NK-92 (cell line): ENCODE data around the gene ZDHHC14.
"Not testable (repeated sequence)": the region's sequence is repeated elsewhere in the genome, so short reads cannot be mapped to it uniquely, and the experiment has no call there.

Experiments used
- DNase-seq: peaks from one replicate; lab custom pipeline; 2025; ENCODE audit not compliant: unreplicated experiment; lab: John Stamatoyannopoulos, UW

Gene ZDHHC14

DNA sequence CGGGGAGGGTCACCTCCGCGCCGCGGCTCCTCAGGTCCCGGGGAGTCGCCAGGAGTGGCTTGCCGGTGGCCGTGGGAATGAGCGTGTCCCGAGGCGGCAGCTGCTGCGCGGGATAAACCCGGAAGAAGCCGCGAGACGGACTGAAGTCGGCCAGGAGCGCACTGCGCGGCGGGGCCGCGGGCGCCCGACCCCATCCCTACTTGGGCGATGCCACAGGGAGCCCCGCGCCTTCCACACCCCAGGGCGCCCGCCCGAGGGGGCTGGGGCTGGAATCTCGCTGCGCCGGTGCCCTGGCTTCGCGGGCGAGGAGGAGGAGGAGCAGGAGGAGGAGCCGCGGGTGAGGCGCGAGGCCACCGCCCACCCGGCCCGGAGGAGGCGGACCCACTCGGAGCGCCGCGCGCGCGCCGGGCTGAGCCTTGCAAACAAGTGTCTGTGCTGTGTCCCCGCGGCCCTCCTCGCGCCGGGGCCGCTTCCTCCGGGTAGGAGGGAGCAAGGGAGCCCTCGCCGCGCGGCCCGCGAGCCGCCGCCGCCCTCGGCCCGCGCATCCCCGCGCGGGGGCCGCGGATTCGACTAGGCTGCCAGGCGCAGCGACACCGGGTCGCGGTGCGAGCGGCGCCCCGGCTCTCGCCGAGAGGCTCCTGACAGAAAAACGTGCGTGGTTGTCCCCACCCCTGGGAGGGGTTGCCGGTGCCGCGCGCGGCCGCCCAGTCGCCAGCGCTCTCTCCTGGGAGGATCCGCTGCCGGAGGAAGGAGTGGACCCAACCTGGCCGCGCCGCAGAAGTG lies at the start of gene ZDHHC14:
Gene ZDHHC14 (plus strand): TSS at position 412 of the 783 bp plus-strand sequence.
- DNase-seq, result no peak

DNA sequence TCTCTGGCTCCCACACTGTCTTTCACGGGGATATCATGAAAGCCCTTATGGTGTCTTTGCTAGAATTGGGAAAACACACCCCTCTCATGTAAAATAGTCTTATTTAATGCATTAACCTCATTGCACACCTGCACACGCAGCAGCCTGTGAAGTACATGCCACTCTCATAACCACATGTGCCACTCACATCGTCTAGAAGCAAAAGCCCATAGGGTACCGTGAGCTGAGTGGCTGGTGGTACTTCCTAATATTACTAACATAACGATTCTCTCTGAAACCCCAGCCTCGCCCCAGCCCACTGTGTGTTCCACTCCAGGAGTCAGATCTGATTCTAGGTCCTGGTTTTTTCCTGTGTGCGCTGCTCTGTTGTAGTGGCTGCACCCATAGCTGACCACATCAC lies 48.2 kb upstream of the ZDHHC14 start:
- no peak for DNase-seq

DNA sequence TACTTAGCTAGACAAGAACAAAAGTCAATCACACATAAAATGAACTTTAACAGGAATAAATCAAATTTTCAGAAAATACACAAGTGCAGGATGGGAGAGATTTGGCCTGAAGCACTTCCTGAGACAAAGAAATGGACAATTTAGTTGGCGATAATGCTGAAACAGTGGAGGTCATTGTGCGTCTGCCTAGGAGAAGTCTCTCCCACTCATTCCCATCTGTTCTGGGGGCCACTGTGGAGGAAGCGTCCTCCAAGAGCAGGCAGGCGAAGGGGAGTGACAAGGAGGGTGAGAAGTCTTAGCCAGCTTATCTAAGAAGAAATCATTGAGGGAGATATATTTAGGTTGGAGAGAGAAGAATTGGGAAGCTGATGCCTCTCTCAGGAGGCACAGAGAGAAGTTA lies 47.5 kb upstream of the ZDHHC14 start:
- no peak for DNase-seq

DNA sequence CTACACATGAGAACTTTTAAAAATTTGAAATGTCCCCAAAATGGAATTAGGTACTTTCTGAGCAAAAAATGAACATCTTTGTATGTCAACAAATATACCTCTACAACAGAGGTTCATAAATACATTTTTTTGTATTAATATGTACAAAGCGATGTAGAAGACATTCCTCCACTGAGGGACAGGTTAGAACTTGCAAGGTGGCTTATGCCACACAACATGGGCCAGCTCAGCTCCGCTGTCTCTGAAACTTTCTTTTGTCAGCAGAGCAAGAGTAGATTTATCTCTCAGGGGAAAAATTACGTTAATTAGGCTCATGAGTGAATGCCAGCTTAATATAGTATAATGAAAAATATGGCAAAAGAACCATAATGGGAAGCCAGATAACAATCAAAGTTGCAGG lies 47.0 kb upstream of the ZDHHC14 start:
- DNase-seq, result no peak

DNA sequence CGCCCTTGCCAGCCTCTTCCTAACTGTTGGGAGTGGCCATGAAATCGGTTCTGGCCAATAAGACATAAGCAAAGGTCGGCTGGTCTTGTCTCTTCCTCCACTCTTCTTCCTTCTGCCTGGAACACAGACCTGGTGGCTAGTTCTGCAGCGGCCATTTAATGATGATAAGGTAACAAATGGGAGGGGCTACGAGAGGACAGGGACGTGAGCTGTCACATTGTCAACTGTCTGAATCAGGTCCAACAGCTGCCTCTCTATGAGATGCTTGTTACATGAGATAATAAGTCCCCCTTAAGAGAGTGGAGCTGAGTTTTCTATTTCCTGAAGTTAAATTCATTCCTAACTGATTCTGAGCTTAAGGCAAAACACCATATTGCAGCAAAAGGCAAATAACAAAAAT lies 45.2 kb upstream of the ZDHHC14 start:
- DNase-seq, result no peak

DNA sequence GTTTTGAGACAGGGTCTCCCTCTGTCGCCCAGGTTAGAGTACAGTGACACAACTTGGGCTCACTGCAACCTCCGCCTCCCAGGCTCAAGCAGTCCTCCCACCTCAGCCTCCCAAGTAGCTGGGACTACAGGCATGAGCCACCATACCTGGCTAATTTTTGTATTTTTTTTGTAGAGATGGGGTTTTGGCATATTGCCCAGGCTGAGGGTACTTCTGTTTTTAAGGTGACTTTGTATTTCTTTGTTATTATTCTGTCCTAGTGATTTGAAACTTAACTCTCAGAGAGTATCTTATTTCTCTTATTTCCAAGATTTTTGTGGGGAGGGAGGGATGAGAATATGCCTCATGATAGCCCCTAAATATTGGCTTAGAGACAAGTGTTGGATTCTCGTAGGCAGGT lies 43.7 kb upstream of the ZDHHC14 start:
- not testable (repeated sequence) for DNase-seq

DNA sequence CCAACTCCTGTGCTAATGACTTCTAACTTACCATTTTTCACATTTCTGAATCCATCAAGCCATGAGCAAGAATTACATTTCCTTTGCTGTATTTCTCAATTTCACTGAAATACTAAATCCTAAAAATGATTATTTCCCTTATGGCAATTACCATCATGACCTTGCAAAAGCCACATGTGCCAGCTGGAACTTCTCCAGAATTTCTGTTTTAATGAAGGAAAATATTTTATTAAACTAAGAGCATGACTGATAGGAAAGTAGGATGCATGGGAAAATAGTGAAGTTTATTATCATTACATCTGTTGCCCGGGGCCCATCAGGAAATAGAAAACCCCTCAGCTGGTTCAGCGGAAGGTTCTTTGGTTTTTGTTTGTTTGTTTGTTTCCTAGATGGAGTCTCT lies 43.2 kb upstream of the ZDHHC14 start:
- no peak for DNase-seq

DNA sequence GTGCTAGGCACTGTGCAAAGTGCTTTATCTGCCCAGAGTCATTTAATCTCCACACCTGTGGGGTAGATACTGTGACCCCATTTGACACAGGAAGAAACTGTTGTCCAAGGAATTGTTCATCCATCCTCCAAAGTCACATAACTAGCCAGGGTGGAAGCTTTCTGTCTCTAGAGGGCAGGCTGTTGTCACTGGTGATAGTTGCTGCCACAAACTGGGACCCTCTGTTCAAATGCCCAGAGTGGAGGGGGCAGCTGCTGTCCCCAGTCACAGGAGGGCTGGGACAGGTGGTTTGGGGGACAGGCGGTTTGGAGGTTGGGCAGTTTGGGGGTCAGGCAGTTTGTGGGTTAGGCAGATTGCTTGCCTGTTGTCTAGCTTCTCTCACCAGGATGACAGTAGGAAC lies 41.6 kb upstream of the ZDHHC14 start:
- no peak for DNase-seq

DNA sequence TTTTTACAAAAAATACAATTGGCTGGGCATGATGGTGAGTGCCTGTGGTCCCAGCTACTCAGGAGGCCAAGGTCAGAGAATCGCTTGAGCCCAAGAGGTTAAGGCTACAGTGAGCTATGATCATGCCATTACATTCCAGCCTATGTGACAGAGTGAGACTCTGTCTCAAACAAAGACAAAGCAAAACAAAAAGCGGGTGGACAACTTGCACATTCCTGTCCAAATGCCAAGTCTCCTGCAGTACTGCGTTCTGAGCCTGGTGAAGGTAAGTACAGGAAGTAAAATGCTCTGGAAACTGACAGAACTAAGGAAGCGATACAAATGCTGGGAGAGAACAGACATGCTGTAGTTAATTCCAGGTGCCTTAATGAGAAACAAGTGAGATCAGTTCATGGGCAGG lies 37.3 kb upstream of the ZDHHC14 start:
- DNase-seq, result no peak

DNA sequence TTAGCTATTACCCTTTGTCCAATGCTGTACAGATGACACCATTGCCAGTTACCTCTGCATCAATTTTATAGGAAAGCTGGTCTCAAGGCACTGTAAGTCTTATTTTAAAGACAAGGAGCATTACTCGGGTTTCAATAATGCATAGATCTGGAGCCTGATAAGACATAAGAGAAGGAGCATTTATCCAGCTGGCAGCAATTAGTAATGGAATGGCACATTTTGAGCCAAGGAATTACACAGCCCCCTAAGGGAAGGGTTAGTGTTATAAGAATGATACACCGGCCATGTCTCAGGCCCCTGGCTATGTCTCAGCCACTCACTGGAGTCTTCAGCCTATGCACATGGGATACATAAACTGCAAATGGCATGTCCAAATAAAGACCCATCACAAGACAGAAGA lies 34.6 kb upstream of the ZDHHC14 start:
- DNase-seq, result no peak

DNA sequence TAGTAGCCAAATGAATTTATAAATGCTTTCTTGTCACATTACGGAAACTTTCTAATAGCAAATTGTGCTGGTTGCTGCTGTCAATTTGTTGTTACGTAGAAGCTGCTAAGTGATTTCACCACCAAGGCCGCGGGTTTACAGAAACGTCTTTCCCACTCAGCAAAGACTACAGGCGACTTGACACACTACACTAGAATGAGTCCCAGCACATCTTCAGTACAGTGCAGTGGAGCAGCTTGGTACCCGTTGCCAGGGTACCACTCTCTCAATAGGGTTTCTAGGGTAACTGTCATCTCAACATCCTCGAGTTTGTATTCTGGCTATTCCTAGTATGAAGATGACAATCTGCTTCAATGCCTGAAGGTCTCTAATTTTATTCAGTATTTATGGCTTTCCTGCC lies 22.7 kb upstream of the ZDHHC14 start:
- DNase-seq, result no peak

DNA sequence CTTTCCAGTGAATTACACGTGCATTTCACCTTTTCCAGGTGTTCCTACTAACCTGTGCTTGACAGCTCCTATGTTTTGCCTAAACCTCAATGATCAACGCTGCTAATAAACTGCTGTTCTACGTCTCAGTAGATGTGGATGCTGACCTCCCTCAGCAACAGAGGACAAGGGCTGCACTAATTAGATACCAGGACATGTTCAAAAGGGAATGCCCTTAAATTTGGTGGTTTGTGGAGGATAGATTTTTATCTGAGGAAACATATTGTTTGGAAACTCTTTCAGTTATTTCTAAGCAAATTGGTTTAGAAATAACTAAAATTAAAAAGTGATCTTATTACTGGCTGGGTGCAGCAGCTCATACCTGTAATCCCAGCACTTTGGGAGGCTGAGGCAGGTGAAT lies 19.1 kb upstream of the ZDHHC14 start:
- no peak for DNase-seq

DNA sequence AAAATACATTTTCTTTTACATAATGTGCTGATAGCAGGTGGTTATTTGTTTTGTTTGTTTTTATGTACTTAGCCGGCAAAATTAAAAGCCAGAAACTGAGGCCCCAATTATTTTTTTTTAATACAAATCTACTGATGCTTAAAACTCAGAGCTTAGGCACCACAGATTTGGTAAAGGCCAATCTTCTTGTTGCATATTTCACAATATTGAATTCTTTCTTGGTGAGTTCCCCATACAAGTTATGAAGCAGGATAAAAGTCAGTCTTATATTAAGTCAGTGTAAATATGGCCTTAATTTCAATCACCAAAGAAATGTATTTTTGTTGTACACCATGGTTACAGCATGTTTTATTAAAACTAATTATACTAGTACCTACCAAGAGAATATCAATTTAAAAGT lies 16.3 kb upstream of the ZDHHC14 start:
- no peak for DNase-seq

DNA sequence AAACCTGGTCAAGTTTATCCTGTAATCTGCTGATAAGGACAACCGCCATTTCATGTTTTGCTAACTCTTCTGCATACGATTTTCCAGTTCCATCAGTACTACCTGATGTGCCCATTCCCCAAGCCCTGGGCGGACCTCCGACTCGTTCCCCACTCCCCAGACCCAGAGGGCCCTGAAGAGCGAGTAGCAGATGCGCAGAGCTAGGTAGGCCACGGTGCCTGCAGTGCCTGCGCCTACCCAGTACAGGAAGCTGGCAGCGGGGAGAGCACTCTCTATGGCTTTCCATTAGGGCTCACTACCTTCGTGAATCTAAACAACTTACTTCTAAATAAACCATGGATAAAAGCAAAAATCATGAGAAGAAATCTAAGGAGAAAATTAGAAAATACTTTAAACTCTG lies 14.3 kb upstream of the ZDHHC14 start:
- DNase-seq, result no peak

DNA sequence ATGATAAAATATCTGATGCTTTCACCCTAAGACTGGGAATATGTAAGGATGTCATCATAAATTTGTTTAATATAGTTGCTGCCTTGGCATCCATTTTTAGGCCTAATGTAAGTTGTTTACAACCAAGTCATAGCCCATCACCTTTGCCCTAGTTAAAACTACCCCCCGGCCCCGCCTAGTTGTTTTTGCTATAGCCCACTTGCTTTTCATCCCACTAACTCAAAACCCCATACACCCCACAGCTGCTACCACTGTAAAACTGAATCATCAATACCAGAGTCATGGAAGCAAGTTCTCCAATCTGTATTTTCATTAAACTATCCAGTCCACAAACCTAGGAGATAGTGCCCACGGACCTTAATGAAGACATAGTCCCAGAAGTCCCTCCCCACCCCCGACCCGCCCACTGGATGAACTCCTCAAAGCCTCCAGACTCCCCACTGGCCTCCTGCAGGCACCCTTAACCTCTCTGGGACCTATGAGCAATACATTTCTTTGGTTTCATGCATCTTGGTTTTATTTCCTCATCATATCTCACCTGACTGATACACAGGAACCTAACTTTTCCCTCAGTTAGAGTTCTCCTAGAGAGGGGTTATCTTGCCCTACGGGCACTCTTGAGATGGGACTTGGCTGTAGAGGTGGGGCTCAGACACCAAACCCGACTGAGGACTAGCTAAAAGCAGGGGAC lies 12.5 kb upstream of the ZDHHC14 start:
- no peak for DNase-seq

DNA sequence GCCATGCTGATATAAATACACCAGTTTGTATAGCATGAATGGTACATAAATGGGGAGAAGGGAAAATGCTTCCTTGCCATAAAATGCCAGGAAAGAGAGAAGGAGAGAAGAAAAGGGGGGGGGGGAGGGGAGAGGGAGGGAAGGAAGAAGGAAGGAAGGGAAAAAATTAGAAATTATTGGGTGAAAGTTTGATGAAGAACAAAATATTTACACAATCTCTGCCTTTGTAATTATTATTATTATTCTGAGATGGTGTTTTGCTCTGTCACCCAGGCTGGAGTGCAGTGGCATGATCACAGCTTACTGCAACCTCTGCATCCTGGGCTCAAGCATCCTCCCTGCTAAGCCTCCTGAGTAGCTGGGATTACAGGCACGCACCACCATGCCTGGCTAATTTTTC lies 10.2 kb upstream of the ZDHHC14 start:
- DNase-seq, result no peak

DNA sequence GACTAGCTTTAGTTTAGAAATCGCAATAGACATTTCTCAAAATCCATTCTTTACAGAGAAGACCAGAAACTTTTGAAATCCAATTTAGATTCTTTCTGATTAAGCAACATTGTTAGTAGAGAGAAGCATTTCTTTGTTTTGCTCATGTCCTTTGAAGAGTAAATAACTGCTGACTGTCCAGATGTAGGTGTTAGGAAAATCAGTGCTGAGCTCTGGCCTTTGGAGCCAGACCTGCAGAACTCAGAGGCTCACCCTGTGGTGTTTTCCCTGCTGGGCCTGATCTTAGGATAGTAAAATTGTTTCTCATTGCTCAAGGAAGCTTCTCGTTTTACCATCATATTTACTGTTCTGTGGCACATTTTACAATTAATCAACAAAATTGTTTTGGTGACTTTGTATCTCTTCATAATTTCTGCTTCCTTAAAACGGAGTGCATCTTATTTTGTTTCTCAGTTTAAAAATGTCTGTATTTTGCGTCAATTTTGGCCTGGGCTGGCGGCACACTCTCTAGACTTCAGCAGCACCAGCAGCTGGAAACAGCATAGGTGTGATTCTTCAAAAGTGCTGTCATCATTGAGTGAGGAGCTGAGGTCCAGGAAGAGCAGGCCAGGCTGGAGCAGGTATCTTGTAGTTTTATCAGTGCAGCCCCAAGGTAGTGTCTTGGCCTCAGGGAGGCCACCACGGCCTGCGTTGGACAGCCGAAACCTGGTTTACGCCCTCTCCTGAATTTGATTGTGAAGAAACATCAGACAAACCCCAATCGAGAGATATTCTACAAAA lies 8.3 kb upstream of the ZDHHC14 start:
- no peak for DNase-seq

DNA sequence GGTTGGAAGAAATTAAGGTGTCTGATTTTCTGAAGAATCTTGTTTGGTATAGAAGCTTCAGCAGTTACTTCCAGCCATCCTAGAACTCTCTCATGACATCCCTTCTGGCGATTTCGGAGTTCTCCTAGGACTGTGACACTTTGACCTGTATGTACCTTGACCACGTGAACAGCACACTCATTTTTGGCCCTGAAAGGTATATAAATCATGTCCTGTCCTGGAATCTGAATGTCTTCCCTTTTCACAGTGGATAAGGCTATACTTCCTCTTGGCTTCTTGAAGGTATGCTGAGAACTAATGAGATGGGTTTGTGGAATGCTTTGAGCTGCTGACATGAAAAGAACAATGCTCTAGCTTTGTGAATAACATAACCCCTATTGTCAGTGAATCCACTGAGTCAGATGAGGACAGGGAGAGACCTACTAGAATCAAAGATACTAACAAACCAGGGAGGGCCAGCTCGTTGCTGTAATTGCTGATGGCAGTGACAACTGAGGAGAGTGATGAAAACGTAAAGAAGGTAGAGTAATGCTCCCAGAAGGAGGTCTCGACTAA lies 6.0 kb upstream of the ZDHHC14 start:
- no peak for DNase-seq

DNA sequence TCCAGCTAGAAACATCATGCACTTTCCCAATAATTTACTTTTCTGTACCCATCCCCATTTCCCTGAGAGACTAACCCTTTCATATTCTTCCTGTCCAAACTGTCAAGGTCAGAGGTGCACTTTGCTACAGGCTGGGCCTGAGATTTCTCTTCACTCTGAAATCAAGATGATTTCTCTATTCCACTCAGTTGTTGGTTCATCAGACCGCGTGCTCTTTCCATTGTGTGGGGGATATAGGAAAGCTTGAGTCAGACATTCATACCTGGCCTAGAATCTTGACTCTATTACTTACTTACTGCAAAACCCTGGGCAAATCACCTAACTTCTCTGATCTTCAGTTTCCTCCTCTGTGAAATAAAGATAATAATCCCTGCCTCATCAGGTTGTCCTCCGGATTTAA lies 4.7 kb upstream of the ZDHHC14 start:
- DNase-seq, result no peak

DNA sequence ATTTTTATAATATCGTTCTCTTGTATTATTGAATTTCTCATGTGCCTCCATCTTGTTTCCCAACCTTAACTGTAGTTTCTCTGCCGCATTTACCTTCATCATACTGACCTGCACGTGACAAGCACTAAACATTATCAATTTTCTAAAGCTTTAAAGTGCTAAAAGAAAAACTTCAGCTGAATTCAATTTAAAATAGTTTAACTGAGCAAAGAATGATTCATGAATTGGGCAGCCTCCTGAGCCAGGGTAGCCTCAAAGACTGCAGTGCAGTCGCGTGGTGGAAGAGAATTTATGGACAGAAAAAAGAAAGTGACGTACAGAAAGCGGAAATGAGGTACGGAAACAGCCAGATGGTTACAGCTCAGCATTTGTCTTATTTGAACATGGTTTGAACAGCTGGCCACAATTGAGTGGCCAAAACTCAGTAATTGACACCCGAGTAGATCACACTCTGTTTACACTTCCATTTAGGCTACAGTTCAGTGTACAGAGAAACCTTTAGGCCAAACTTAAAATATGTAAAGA lies 4.2 kb upstream of the ZDHHC14 start:
- no peak for DNase-seq

DNA sequence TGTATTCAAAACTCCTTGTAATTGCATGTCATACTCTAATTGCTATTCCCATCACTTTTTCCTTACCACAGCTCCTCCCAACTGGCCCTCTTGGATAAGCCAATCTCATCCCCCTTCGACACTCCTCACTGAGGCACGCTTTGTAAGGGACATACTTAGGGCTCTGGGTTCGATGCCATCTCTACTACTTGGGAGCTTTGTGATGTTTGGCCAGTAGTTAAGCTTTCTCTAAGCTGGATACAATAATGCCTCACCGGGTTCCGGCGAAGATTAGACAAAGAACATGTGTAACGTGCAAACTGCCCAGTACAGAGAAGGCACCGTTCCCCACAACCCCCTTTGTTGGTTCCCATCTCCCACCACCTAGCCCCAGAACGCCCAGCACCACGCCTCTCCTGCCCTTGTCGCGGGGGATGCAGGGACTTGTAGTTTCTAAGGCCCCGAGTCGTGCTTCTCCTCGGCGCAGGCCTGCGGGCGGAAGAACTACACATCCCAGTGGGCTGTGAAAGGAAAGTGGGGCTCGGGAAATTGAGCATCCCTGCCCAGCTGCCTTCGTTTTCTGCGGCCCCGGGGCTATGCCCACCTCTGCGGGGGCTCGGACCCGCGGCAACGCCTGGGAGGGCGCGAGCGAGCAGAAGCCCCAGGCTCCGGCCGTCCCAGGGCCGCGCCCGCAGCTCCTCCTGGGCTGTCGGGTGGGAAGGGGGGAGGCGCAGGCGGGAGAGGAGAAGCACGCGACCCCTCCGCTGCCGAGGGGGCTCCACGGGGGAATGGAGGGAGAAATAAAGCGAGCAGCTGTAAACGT lies 1.1 kb upstream of the ZDHHC14 start:
- DNase-seq, result peak; percentile 28
